ENCODE results near the gene CCDC106.

- TF ChIP-seq CTCF (IDR thresholded peaks at IDR 0.05) (no peak), POLR2A (IDR thresholded peaks at IDR 0.05) (no peak)
These were observed 11.3 kb upstream of the CCDC106 start for GRCh38 chr19:55636723-55637122.

Measured in adrenal gland (tissue), 5 donors.